A549 (cell line): ENCODE measurements around the gene CBLC.
A peak's percentile ranks its signal among the peaks of the same experiment; 100 is the strongest.

Experiments
- CBX2 ChIP-seq: fragments of 200-600 bp; sonication (generic); IDR thresholded peaks from 2 replicates; pipeline ENCODE4 v1.6.1; 2016; ENCODE audit warnings: low read depth, mild to moderate bottlenecking, borderline replicate concordance
- CEBPB ChIP-seq, 2 experiments: fragments of >200 bp in 1 of 2; sonication (Bioruptor Twin) in 1 of 2; formaldehyde crosslinking in 1 of 2; IDR thresholded peaks; 2 replicates each; pipeline ENCODE4 v1.6.1; 2012 to 2016
- EP300 ChIP-seq, 2 experiments: fragments of >200 bp; sonication (Bioruptor Twin); formaldehyde crosslinking; IDR thresholded peaks; 2 replicates in 1 of 2; 3 replicates in 1 of 2; pipeline ENCODE4 v1.6.1; 2016 to 2017
- JUN ChIP-seq, 2 experiments: fragments of >200 bp; sonication (Bioruptor Twin); formaldehyde crosslinking; IDR thresholded peaks; 2 replicates in 1 of 2; 3 replicates in 1 of 2; pipeline ENCODE4 v1.6.1; 2016 to 2017
- MAFK ChIP-seq: fragments of 450-650 bp; IDR thresholded peaks from 2 replicates; pipeline ENCODE4 v1.6.1; 2014; ENCODE audit not compliant: partially characterized antibody
- NFE2L2 ChIP-seq: fragments of 150-350 bp; conservative IDR thresholded peaks from 2 replicates; pipeline ENCODE4 v1.6.1; 2014; ENCODE audit warnings: low read length
- PHF8 ChIP-seq: fragments of 200-600 bp; sonication (generic); IDR thresholded peaks from 2 replicates; pipeline ENCODE4 v1.6.1; 2016; ENCODE audit warnings: low read depth, mild to moderate bottlenecking, antibody characterized with exemption, moderate library complexity, borderline replicate concordance
- POLR2AphosphoS2 ChIP-seq: conservative IDR thresholded peaks from 2 replicates; pipeline ENCODE4 v1.6.1; 2012; ENCODE audit warnings: low read length, improper control_type of control experiment, inconsistent platforms
- RAD21 ChIP-seq, 2 experiments: fragments of >200 bp in 1 of 2; sonication (Bioruptor Twin) in 1 of 2; formaldehyde crosslinking in 1 of 2; IDR thresholded peaks in 1 of 2; conservative IDR thresholded peaks in 1 of 2; 2 replicates in 1 of 2; 3 replicates in 1 of 2; pipeline ENCODE4 v1.6.1; 2012 to 2018; ENCODE audit warnings: inconsistent platforms in 1 of 2
- SMC3 ChIP-seq: fragments of >200 bp; sonication (Bioruptor Twin); formaldehyde crosslinking; IDR thresholded peaks from 3 replicates; pipeline ENCODE4 v1.6.1; 2018; ENCODE audit warnings: inconsistent platforms
- TF ChIP-seq, protein P1 (sequence below): fragments of >200 bp; sonication (Bioruptor Twin); formaldehyde crosslinking; IDR thresholded peaks from 3 replicates; pipeline ENCODE4 v1.5.1; 2016
- TF ChIP-seq, protein P2 (sequence below): IDR thresholded peaks from 2 replicates; pipeline ENCODE4 v1.6.1; 2012; ENCODE audit warnings: low read depth, borderline replicate concordance

DNA sequence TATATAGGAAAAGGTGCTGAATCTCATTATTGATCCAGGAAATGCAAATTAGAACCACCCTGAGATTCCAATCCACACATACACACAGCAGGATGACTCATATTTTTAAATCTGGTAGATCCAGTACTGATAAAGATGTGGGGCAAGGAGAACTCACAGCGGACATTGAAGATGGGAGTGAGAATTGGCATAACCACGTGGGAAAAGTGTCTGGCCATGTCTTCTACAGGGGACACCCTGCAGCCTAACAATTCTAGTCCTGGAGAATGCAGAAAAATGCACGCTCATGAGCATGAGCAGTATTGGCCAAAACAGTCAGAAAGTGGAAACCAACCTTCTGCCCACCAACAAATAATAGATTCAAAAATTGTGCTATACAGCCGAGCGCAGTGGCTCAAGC lies 42.7 kb upstream of the CBLC start:
- TF ChIP-seq MAFK, result peak; percentile 41
- TF ChIP-seq, protein P1, sequence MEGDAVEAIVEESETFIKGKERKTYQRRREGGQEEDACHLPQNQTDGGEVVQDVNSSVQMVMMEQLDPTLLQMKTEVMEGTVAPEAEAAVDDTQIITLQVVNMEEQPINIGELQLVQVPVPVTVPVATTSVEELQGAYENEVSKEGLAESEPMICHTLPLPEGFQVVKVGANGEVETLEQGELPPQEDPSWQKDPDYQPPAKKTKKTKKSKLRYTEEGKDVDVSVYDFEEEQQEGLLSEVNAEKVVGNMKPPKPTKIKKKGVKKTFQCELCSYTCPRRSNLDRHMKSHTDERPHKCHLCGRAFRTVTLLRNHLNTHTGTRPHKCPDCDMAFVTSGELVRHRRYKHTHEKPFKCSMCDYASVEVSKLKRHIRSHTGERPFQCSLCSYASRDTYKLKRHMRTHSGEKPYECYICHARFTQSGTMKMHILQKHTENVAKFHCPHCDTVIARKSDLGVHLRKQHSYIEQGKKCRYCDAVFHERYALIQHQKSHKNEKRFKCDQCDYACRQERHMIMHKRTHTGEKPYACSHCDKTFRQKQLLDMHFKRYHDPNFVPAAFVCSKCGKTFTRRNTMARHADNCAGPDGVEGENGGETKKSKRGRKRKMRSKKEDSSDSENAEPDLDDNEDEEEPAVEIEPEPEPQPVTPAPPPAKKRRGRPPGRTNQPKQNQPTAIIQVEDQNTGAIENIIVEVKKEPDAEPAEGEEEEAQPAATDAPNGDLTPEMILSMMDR, result no peak
- no peak for TF ChIP-seq EP300 (IDR thresholded peaks at IDR 0.05)
- TF ChIP-seq, protein P2, sequence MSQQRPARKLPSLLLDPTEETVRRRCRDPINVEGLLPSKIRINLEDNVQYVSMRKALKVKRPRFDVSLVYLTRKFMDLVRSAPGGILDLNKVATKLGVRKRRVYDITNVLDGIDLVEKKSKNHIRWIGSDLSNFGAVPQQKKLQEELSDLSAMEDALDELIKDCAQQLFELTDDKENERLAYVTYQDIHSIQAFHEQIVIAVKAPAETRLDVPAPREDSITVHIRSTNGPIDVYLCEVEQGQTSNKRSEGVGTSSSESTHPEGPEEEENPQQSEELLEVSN, result peak; percentile 51; the same call in 1 of the 2 replicates
- no peak for TF ChIP-seq CEBPB (IDR thresholded peaks at IDR 0.05)
- TF ChIP-seq JUN (IDR thresholded peaks at IDR 0.05), result 0 out of 5 replicates have a peak, but pooled peaks of 1 of the 2 experiments have one; percentile 25
- no peak for TF ChIP-seq CBX2
- TF ChIP-seq SMC3, result no peak
- no peak for TF ChIP-seq POLR2AphosphoS2
- no peak for TF ChIP-seq RAD21 (conservative IDR thresholded peaks at IDR 0.05 in 1 of 2, IDR thresholded peaks at IDR 0.05 in 1 of 2)
- no peak for TF ChIP-seq PHF8
- TF ChIP-seq NFE2L2, result no peak
